ENCODE results near the gene TPSAB1.

The TPSAB1 gene

DNA sequence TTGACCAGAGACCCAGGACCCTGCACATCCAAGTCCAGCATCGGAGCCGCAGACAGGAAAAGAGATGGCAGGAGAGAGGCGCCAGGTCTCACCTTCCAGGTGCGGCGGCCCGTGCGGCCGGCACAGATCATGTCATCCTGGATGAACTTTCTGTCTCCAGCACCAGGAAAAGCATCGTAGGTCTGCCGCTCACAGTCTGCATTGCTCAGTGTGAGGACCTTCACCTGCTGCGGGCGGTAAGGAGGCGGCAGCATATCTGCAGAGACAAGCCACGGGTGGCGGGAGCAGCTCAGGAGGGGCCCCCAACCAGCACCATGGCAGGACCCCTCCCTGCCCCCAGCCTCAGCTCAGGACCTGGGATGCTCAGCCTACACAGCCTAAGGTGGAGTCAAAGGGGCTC is 33.3 kb downstream of the TPSAB1 start:
- TF ChIP-seq SPI1 (IDR thresholded peaks at IDR 0.05; ENCODE audit: borderline replicate concordance, low read depth) = no peak
- no peak for TF ChIP-seq GABPA (IDR thresholded peaks at IDR 0.05; ENCODE audit: low read depth)
- no peak for TF ChIP-seq POLR2AphosphoS5 (IDR thresholded peaks at IDR 0.05; ENCODE audit: low read depth)
- TF ChIP-seq, protein P1, sequence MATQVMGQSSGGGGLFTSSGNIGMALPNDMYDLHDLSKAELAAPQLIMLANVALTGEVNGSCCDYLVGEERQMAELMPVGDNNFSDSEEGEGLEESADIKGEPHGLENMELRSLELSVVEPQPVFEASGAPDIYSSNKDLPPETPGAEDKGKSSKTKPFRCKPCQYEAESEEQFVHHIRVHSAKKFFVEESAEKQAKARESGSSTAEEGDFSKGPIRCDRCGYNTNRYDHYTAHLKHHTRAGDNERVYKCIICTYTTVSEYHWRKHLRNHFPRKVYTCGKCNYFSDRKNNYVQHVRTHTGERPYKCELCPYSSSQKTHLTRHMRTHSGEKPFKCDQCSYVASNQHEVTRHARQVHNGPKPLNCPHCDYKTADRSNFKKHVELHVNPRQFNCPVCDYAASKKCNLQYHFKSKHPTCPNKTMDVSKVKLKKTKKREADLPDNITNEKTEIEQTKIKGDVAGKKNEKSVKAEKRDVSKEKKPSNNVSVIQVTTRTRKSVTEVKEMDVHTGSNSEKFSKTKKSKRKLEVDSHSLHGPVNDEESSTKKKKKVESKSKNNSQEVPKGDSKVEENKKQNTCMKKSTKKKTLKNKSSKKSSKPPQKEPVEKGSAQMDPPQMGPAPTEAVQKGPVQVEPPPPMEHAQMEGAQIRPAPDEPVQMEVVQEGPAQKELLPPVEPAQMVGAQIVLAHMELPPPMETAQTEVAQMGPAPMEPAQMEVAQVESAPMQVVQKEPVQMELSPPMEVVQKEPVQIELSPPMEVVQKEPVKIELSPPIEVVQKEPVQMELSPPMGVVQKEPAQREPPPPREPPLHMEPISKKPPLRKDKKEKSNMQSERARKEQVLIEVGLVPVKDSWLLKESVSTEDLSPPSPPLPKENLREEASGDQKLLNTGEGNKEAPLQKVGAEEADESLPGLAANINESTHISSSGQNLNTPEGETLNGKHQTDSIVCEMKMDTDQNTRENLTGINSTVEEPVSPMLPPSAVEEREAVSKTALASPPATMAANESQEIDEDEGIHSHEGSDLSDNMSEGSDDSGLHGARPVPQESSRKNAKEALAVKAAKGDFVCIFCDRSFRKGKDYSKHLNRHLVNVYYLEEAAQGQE (IDR thresholded peaks at IDR 0.05; ENCODE audit: insufficient replicate concordance, low read depth) = no peak
- TF ChIP-seq CTCF (IDR thresholded peaks at IDR 0.05; ENCODE audit: insufficient read depth, low read length) = no peak
- Histone ChIP-seq H3K4me3 (replicated peaks; ENCODE audit: insufficient read depth, low read length) (no peak overlapping the region), H3K27me3 (ENCODE audit: insufficient read depth, poor library complexity, severe bottlenecking) (peaks cover 9% of the 10 kb centered on the region), H3K27ac (replicated peaks) (no peak overlapping the region)
- DNase-seq (ENCODE audit: low read depth in 1 of 2, low spot score in 1 of 2) = no peak

DNA sequence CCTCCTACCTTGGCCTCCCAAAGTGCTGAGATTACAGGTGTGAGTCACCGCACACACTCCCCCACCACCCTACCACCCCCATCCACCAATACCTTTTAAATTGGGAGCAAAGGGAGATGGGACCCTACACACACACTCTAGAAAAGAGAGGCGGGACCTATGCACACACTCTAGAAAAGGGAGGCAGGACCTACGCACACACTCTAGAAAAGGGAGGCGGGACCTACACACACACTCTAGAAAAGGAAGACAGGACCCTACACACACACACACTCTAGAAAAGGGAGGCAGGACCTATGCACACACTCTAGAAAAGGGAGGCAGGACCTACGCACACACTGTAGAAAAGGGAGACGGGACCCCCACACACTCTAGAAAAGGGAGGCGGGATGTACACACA is 34.3 kb downstream of the TPSAB1 start:
- Histone ChIP-seq H3K4me3 (replicated peaks; ENCODE audit: insufficient read depth, low read length) (no peak overlapping the region), H3K27me3 (ENCODE audit: insufficient read depth, poor library complexity, severe bottlenecking) (peaks cover 9% of the 10 kb centered on the region), H3K27ac (replicated peaks) (no peak overlapping the region)
- TF ChIP-seq, protein P1 (IDR thresholded peaks at IDR 0.05; ENCODE audit: insufficient replicate concordance, low read depth) = no peak
- TF ChIP-seq CTCF (IDR thresholded peaks at IDR 0.05; ENCODE audit: insufficient read depth, low read length) (no peak), GABPA (IDR thresholded peaks at IDR 0.05; ENCODE audit: low read depth) (no peak), SPI1 (IDR thresholded peaks at IDR 0.05; ENCODE audit: borderline replicate concordance, low read depth) (no peak), POLR2AphosphoS5 (IDR thresholded peaks at IDR 0.05; ENCODE audit: low read depth) (no peak)
- no peak for DNase-seq (ENCODE audit: low read depth in 1 of 2, low spot score in 1 of 2)

DNA sequence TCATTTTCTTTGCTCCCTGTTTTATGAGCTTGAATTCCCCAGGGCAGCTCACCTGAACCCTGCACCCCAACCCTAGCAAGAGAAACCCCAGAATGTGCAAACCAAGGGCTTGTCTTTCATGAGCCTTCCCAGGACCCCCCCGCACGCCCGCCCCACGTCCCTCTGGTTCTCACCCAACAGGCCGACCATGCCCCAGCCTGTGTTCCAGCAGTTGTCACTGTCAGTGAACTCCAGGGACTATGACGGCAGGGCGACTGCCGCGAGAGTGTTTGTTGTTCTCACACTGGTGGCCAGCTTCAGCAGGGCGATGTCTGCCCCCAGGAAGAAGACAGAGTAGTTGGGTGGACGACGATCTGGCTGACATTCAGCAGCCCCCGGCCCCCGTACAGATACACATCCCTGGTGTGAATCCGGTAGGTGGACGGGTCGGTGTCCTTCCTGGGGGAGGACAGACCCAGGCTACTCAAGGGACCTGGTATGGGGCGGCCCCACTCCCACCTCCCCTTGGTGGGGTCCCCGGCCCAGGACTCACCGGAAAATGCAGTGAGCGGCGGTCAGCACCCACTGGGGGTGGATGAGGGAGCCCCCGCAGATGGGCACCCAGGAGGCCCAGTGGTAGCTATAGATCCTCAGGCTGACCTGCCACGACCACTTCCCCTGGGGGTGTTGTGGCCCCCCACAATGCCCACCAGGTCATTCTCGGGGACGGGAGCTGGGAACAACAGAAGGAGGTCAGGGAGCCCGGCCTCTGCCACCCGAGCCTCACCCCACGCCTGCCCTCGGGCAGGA is 35.5 kb downstream of the TPSAB1 start:
- H3K27ac ChIP-seq (replicated peaks) = no peak overlapping the region
- H3K27me3 ChIP-seq (ENCODE audit: insufficient read depth, poor library complexity, severe bottlenecking) = peaks cover 9% of the 10 kb centered on the region
- no peak for TF ChIP-seq POLR2AphosphoS5 (IDR thresholded peaks at IDR 0.05; ENCODE audit: low read depth)
- no peak for TF ChIP-seq SPI1 (IDR thresholded peaks at IDR 0.05; ENCODE audit: borderline replicate concordance, low read depth)
- TF ChIP-seq GABPA (IDR thresholded peaks at IDR 0.05; ENCODE audit: low read depth) = no peak
- TF ChIP-seq, protein P1 (IDR thresholded peaks at IDR 0.05; ENCODE audit: insufficient replicate concordance, low read depth) = no peak
- no peak for TF ChIP-seq CTCF (IDR thresholded peaks at IDR 0.05; ENCODE audit: insufficient read depth, low read length)
- DNase-seq (ENCODE audit: low read depth in 1 of 2, low spot score in 1 of 2) = no peak
- H3K4me3 ChIP-seq (replicated peaks; ENCODE audit: insufficient read depth, low read length) = no peak overlapping the region

All from HL-60 (cell line).